Measurements from ENCODE around the gene ESYT3. TPM values are rescaled to one million over a fixed set of nuclear protein-coding genes. Genes with fewer than 3 reads are reported as not detected.

Gene ESYT3
- polyA plus RNA-seq, 1 experiment: 0.01 TPM

- no peak for TF ChIP-seq CTCF (IDR thresholded peaks at IDR 0.05; ENCODE audit: low read depth, low read length)
- Histone ChIP-seq H3K27ac (ENCODE audit: low read depth, low read length) (no peak overlapping the region), H3K27me3 (ENCODE audit: control insufficient read depth, insufficient read depth, low read length) (no peaks in the 10 kb centered on the region), H3K9me3 (ENCODE audit: control insufficient read depth, insufficient read depth, low read length) (no peaks in the 10 kb centered on the region), H3K4me3 (ENCODE audit: low read depth, low read length) (no peak overlapping the region)
- DNase-seq (ENCODE audit: low read depth, low spot score): no peak
- ChIA-PET POLR2A (no interaction called here), CTCF (interaction anchor here (0.8 to 3.1 kb wide), 3 partner anchors 18 to 426 kb away, joined by 3 to 22 read pairs (median 5); no protein-coding TSS in a partner anchor)
Observed at GRCh38 chr3:138497021-138497420, 62.6 kb downstream of the ESYT3 start.

- Histone ChIP-seq H3K27ac (ENCODE audit: low read depth, low read length) (no peak overlapping the region), H3K27me3 (ENCODE audit: control insufficient read depth, insufficient read depth, low read length) (no peaks in the 10 kb centered on the region), H3K9me3 (ENCODE audit: control insufficient read depth, insufficient read depth, low read length) (no peaks in the 10 kb centered on the region), H3K4me3 (ENCODE audit: low read depth, low read length) (no peak overlapping the region)
- ChIA-PET POLR2A (interaction anchor here (0.7 kb wide), 1 partner anchor 29 kb away, joined by 3 read pairs; no protein-coding TSS in a partner anchor), CTCF (interaction anchor here (1.7 to 3.1 kb wide), 2 partner anchors 19 to 97 kb away, joined by 8 to 22 read pairs; partner anchors contain the start of gene CEP70)
- no peak for DNase-seq (ENCODE audit: low read depth, low spot score)
- TF ChIP-seq CTCF (IDR thresholded peaks at IDR 0.05; ENCODE audit: low read depth, low read length): no peak
Observed at GRCh38 chr3:138497851-138498250, 63.4 kb downstream of the ESYT3 start.

GRCh38 chr3:138498991-138499390 is 64.6 kb downstream of the ESYT3 start:
- ChIA-PET CTCF (interaction anchor here (1.7 to 1.8 kb wide), 2 partner anchors 20 to 95 kb away, joined by 4 to 8 read pairs; partner anchors contain the start of gene CEP70), POLR2A (no interaction called here)
- TF ChIP-seq CTCF (IDR thresholded peaks at IDR 0.05; ENCODE audit: low read depth, low read length): no peak
- H3K9me3 ChIP-seq (ENCODE audit: control insufficient read depth, insufficient read depth, low read length): no peaks in the 10 kb centered on the region
- DNase-seq (ENCODE audit: low read depth, low spot score): no peak
- no peak overlapping the region for H3K27ac ChIP-seq (ENCODE audit: low read depth, low read length)
- no peak overlapping the region for H3K4me3 ChIP-seq (ENCODE audit: low read depth, low read length)
- no peaks in the 10 kb centered on the region for H3K27me3 ChIP-seq (ENCODE audit: control insufficient read depth, insufficient read depth, low read length)

- ChIA-PET CTCF (interaction anchor here (1.5 kb wide), 1 partner anchor 90 kb away, joined by 4 read pairs; no protein-coding TSS in a partner anchor), POLR2A (no interaction called here)
- Histone ChIP-seq H3K9me3 (ENCODE audit: control insufficient read depth, insufficient read depth, low read length) (no peaks in the 10 kb centered on the region), H3K27me3 (ENCODE audit: control insufficient read depth, insufficient read depth, low read length) (no peaks in the 10 kb centered on the region), H3K4me3 (ENCODE audit: low read depth, low read length) (no peak overlapping the region), H3K27ac (ENCODE audit: low read depth, low read length) (no peak overlapping the region)
- TF ChIP-seq CTCF (IDR thresholded peaks at IDR 0.05; ENCODE audit: low read depth, low read length): no peak
- no peak for DNase-seq (ENCODE audit: low read depth, low spot score)
Observed at GRCh38 chr3:138507524-138507923, 73.1 kb downstream of the ESYT3 start.

GRCh38 chr3:138509586-138509985 is 75.2 kb downstream of the ESYT3 start:
- no peaks in the 10 kb centered on the region for H3K27me3 ChIP-seq (ENCODE audit: control insufficient read depth, insufficient read depth, low read length)
- POLR2A ChIA-PET: no interaction called here
- DNase-seq (ENCODE audit: low read depth, low spot score): no peak
- CTCF ChIA-PET: interaction anchor here (0.6 kb wide), 1 partner anchor 406 kb away, joined by 3 read pairs; no protein-coding TSS in a partner anchor
- no peak for TF ChIP-seq CTCF (IDR thresholded peaks at IDR 0.05; ENCODE audit: low read depth, low read length)
- no peak overlapping the region for H3K27ac ChIP-seq (ENCODE audit: low read depth, low read length)
- H3K4me3 ChIP-seq (ENCODE audit: low read depth, low read length): no peak overlapping the region
- H3K9me3 ChIP-seq (ENCODE audit: control insufficient read depth, insufficient read depth, low read length): no peaks in the 10 kb centered on the region
